Measurements from ENCODE around the gene SACS.

SACS gene

DNA sequence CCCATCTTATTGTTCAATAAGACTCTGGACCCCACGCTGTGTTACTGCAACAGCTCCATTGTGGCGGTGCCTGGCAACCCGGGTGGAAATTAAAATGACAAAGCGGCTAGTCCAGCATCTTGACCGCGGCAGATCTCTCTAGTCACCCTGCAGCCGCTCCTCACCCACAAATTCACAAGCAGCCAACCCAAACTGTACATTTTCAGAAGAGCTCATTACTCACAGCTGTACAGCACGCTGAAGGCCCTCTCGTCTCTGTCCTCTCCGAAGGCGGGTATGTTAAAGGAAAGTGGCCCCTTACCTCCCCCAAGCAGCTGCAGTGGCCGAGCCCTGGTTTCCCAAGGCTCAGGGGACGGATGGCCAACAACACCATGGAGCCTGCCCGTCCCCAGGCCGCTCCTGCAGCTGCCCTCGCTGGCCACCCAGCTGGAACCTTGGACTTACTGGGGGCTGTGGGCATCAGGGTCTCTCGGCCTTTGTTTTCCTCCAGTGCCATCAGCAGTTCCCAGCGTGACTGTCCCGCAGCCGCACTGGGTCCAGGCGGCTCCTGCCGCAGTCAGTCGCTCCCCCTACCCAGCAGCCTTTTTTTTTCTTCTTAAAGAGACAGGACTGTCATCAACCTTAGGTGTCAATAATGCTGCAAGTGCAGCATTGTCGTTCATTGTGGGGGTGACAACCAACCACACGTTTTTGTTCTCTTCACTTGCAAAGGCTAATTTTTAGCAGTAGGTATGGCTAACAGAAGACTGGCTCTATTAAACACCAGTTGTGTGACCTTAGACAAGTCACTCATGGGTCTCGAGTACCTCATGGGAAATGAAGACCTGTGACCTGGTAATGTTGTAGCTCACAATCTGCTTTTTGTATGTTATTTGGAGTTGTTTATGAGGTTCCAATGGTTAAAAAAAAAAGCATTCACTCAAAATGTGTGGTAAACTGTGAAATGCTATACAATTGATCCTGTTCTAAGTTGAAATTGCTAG is at the start of gene SACS:
TSS of gene SACS (minus strand) at position 532 of the 983 bp plus-strand sequence. CDS start 22,463 bp downstream, outside the sequence.
- DNase-seq: peak; percentile 79

DNA sequence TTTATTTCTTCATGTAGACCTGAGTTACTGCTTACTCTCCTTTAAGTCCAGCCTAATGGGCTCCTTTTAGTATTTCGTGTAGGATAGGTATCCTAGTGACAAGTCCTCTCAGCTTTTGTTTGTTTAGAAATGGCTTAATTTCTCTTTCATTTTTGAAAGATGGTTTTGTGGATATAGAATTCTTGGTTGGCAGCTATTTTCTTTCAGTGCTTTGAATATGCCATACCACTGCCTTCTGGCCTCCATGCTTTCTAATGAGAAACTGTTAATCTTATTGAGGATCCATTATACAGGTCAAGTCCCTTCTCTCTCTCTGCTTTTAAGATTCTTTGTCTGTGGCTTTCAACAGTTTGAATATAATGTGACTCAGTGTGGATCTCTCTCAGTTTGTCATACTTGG is 46.8 kb upstream of the SACS start:
- DNase-seq: no peak

- no peak for DNase-seq
Observed at GRCh38 chr13:23477101-23477500, 43.6 kb upstream of the SACS start.

- no peak for DNase-seq
Observed at GRCh38 chr13:23473221-23473620, 39.7 kb upstream of the SACS start.

DNA sequence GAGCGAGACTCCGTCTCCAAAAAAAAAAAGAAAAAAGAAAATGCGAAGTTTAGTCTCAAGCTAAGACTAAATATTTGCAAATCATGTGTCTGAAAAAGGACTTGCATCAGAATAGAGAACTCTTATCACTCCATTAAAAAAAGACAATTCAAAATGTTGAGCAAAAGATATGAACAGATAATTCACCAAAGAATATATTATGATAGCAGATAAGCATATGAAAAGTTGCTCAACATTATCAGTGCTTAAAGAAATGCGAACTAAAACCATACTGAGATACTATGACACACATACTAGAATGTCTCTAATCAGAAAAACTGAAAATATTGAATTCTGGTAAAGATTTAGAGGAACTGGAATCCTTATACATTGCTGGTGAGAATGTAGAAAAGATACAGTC is 38.7 kb upstream of the SACS start:
- DNase-seq: no peak

DNA sequence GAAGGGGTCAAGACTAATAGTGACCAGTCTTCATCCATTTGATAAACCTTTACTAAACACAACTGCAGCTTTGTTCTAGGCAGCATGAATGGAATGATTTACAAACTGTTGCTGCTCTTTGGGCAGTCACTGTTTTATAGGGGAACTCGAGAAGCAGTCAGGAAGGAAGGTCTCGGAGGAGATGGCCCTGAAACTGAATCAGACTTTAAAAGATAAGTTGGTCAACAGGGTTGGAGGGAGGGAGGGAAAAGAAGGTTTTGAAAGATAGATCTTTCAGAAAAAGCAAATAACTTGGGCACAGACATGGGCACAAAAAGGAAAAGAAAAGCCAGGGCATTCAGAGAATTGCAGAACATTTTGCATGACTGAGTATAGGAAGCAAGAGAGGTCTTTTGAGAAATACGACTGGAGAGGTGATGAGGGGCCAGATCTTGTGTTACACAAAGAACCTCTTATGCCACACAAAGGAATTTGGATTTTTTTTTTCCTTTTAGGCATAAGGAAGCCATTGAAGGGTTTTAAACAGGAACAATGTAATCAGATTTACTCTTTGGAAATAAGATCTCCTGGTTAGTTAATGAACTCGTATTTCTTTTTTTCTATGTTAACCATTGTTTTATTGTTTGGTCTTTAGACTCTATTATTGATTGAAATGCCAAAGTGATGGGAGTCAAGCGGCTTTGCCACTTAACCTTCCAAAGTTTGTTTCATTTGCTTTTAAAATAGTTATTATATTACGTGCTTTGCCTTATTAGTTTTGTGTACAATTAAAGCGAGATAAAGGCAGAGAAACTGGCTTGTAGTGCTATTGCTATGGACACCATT is 37.5 kb upstream of the SACS start:
- peak; percentile 74 for DNase-seq

GRCh38 chr13:23469951-23470421 is 36.5 kb upstream of the SACS start:
- DNase-seq: no peak

GRCh38 chr13:23468811-23469210 is 35.3 kb upstream of the SACS start:
- DNase-seq: no peak

DNA sequence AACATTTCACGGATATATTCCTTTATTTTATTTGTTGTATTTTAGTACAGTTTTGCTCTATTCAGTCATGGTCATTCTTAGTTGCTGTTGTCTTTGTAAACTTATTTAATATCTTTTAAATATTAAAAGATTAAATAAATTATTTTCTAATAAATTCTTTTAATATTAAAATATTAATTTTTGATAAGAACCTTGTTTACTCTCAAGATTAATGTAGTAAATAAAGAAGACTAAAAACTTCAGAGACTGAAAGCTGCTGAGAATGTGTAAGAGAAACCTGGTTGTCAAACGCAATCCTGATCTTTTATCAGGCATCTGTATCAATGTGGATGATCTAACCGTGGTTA is 34.4 kb upstream of the SACS start:
- no peak for DNase-seq

- no peak for DNase-seq
Observed at GRCh38 chr13:23467048-23467931, 33.8 kb upstream of the SACS start.

DNA sequence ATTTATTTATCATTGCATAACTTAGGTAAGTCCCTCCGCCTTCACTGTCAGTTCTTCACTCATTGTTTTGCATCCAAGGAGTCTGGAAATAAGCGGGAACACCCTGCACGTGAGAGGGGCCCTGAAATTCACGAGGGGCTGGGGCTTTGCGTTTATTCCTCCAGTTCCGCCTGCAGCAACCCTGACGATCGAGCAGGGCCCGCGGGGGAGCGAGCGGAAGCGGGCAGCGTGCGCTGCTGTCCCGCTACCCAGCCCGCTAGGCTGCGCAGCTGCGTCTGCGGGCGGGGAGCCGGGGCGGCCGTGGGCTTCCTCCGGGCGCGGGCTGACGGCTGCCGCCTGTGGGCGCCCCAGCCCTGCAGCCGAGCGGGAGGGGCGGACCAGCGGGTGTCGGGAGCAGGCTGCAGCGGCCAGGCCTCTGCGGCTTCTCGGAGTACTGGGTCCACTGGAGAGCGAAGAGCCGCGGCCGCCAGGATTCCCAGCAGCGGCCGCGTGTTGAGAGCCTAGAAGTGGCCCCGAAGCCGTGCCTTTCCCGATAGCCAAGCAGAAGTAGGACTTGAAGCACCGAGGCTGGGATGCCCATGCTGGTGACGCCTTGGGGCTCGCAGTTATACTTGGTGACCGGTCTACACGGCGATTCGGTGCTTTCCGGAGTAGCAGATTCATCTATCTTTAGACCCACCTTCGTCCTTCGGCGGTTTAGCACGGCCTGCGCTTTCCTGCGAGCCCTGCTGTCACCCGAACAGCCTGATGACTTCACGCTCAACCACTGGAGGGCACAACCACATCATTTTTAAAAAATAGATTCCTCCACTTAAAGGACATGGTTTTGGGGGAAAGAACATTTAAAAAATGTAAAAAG is 32.9 kb upstream of the SACS start:
- DNase-seq: no peak

- DNase-seq: no peak
Observed at GRCh38 chr13:23463661-23464060, 30.2 kb upstream of the SACS start.

DNA sequence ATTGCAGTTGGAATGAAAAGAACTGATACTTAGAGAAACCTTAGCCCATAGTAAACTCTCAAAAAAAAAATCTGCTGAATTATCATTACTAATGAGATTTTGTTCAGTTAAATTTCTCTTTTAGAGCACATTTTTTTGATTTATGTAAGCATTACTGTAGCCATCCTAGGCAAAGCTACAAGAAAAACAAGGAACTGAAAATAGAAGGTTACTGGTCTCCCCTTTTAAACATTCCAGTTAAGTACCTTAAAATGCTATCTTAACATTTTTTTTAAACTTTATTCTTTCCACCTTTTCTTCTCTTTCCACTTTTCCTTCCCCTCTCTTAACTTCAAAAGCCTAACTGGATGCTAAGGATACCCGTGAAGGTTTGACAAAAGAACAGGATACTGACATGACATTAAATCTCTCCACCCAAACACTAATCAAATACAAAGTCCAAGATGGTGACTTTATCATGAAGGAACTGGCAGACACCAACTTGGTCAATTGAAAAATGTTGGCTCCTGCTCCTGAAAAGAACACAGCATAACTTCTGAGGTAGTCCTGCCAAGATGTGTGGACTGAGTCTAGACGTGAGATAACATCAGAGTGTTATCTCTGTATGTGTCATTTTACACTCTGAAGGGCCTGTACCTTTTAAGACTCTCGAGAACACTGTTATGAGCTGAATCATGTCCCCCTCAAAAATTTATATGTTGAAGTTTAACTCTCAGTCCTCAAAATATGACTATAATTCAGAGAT is 29.5 kb upstream of the SACS start:
- DNase-seq: no peak

DNA sequence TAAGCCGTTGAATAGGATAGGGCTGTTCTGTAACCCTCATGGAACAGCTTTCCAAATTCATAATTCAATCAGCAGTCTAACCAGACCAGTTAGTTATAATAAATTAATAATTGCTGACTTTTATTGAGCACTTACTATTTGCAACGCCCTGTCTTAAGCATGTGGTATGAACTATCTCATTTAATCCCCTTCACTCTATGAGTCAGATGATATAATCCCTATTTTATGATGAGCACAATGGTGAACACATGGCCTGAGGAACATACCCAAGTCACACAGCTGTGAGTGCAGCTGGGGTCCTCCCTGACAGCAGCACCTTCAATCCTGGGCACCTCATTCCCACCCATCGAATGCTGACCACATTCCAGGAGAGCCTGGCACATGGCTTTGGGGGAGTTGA is 28.0 kb upstream of the SACS start:
- DNase-seq: no peak

GRCh38 chr13:23460921-23461320 is 27.4 kb upstream of the SACS start:
- DNase-seq: no peak

DNA sequence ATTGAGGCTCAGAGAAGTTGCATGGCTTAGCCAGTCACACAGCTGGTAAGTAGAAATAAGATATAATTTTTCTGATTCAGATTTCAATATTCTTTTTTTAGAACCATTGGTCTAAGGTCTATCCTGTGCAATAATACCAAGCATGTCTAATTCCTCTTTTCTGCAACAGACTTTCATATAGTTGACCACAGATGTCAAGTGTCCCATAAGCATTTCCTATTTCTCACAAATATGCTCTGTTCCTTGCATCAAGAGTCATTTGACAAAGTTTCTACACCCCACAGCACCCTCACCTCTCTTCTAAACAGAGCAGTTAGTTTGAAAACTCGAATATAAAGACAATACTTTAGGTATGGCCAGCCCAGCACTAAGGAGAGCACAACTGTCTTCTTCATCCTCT is 26.8 kb upstream of the SACS start:
- no peak for DNase-seq

DNA sequence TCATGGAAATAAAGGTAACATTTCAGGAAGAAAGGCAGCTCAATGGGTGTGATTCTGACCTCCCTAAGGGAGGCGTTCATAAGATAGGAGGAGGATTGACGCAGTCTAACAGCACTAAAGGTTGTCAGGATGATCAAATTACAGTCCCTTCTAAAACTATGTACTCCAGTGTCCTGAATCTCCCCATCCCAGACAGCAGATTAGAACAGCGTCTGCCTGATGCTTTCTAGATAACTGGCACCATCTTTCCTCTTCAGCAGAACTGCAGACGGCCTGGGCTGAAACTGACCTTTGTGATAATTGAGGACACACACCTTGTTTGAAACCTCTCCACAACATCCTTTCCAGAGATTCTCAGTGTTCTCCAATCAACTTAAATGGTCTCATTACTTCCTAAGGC is 25.5 kb upstream of the SACS start:
- DNase-seq: no peak

DNA sequence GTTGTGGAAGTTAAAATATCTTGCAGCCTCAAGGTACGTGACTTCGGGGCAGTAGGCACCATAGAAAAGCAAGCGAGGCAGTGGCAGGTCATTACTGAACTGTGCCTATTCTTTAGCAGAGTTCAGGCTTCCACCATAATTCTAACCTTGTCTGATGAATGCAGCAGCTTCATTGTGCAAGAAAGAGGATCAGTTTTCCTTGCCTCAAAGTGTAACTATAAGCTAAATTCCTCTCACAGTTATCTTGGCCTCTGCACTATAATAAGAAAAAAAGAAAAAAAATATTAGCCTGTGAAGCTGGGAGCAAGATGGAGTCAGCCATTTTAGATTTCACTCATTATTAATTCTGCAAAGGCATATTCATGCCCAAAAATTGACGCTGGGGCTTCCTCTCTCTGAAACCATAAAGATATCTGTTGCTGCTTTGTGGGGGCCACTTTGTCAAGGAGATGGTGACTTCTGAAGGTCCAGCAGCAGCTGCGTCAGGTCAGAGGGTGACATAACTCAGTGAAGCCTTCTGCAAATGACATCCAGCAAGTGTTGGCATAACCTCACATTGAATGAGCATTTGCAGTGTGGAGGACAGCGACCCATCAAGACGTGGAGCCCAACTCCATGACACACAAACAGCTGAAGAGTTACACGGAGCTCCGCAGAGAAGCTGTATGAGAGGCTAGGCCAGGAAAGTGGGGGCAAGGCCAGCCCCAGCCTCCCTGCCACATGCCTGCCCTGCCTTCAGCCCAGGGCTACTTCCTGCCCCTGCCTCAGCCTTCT is 23.1 kb upstream of the SACS start:
- no peak for DNase-seq

DNA sequence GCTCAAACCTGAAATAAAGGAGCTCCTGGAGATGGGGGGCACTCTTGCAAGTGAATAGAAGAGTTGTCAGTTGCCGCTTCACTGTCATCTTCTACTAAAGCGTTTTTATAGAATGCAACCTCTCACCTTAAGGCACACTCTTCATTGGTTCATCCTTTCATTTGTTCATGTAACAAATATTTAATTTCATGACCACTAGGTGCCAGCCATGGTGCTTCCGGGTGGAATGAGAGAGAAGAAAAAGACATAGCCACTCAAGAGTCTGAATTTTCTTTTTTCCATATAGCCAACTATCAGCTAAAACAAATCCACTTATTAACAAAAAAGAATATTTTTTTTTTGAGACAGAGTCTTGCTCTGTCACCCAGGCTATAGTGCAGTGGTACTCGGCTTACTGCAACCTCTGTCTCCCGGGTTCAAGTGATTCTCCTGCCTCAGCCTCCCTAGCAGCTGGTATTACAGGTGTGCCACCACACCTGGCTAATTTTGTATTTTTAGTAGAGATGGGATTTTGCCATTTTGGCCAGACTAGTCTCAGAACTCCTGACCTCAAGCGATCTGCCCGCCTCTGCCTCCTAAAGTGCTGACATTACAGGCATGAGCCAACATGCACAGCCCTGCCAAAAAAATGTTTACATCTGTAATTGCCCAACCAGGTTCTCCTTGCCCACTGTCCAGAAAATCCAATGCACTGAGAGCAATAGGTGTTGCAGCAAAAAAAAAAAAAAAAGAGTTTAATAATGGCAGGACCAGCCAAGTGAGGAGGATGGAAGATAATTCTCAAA is 22.1 kb upstream of the SACS start:
- DNase-seq: peak; percentile 1

All from NCI-H146 (cell line).